GM12878 (cell line): ENCODE data around the gene CCDC9. TPM values are rescaled to one million over a fixed set of nuclear protein-coding genes. Genes with fewer than 3 reads are reported as not detected.

ENCODE experiments used
- BRCA1 ChIP-seq: IDR thresholded peaks from 2 replicates; pipeline ENCODE4 v1.6.1; 2011; ENCODE audit warnings: low read depth, low read length, improper control_type of control experiment
- CTCF ChIP-seq, 3 experiments: IDR thresholded peaks in 2 of 3; conservative IDR thresholded peaks in 1 of 3; 2 replicates each; pipeline ENCODE4 v1.5.1; 2011; ENCODE audit warnings: low read depth in 3 of 3, low read length in 3 of 3, mild to moderate bottlenecking in 3 of 3, control low read depth in 2 of 3, moderate library complexity in 2 of 3, inconsistent platforms in 1 of 3, mixed read lengths in 1 of 3; ENCODE audit not compliant: control insufficient read depth in 2 of 3, insufficient read depth in 1 of 3; ENCODE audit errors: extremely low read depth in 1 of 3
- E4F1 ChIP-seq: fragments of 450-650 bp; IDR thresholded peaks from 2 replicates; pipeline ENCODE4 v1.6.1; 2018; ENCODE audit warnings: borderline replicate concordance, mild to moderate bottlenecking; ENCODE audit not compliant: partially characterized antibody
- GABPA ChIP-seq: IDR thresholded peaks from 2 replicates; pipeline ENCODE4 v1.6.1; 2014; ENCODE audit warnings: antibody characterized with exemption, low read depth, mild to moderate bottlenecking, inconsistent platforms
- JUNB ChIP-seq: IDR thresholded peaks from 2 replicates; pipeline ENCODE4 v1.6.1; 2016; ENCODE audit warnings: antibody characterized with exemption, mild to moderate bottlenecking
- MAX ChIP-seq: IDR thresholded peaks from 2 replicates; pipeline ENCODE4 v1.6.1; 2012; ENCODE audit warnings: low read depth, low read length, improper control_type of control experiment
- MEF2B ChIP-seq: fragments of 450-650 bp; IDR thresholded peaks from 2 replicates; pipeline ENCODE4 v1.6.1; 2018; ENCODE audit warnings: mild to moderate bottlenecking, moderate library complexity; ENCODE audit not compliant: partially characterized antibody, poor library complexity, severe bottlenecking
- MTA3 ChIP-seq: IDR thresholded peaks from 2 replicates; pipeline ENCODE4 v1.6.1; 2012; ENCODE audit warnings: low read length, inconsistent platforms, borderline replicate concordance
- NFIC ChIP-seq: IDR thresholded peaks from 2 replicates; pipeline ENCODE4 v1.6.1; 2012; ENCODE audit warnings: low read depth, mild to moderate bottlenecking, inconsistent platforms, low read length, moderate library complexity
- NFXL1 ChIP-seq: fragments of 450-650 bp; IDR thresholded peaks from 2 replicates; pipeline ENCODE4 v1.6.1; 2017; ENCODE audit warnings: antibody characterized with exemption, mild to moderate bottlenecking, borderline replicate concordance
- NFYB ChIP-seq: IDR thresholded peaks from 2 replicates; pipeline ENCODE4 v1.6.1; 2011; ENCODE audit warnings: low read depth, mild to moderate bottlenecking, low read length, improper control_type of control experiment, moderate library complexity; ENCODE audit not compliant: insufficient read depth
- PAX8 ChIP-seq: fragments of 450-650 bp; IDR thresholded peaks from 2 replicates; pipeline ENCODE4 v1.6.1; 2017; ENCODE audit warnings: mild to moderate bottlenecking, moderate library complexity
- RELA ChIP-seq: fragments of 450-650 bp; IDR thresholded peaks from 2 replicates; pipeline ENCODE4 v1.8.0; 2014; ENCODE audit warnings: borderline replicate concordance; ENCODE audit not compliant: partially characterized antibody
- SIN3A ChIP-seq: IDR thresholded peaks from 2 replicates; pipeline ENCODE4 v1.6.1; 2012; ENCODE audit warnings: low read depth, low read length, improper control_type of control experiment
- ZBTB40 ChIP-seq: fragments of 450-650 bp; IDR thresholded peaks from 2 replicates; pipeline ENCODE4 v1.6.1; 2016; ENCODE audit warnings: mild to moderate bottlenecking, moderate library complexity, borderline replicate concordance
- polyA plus RNA-seq, 11 experiments: library from polyadenylated mRNA; depleted of rRNA in 4 of 11; unstranded in 6 of 11; stranded (reverse) in 5 of 11; fragments of >200 nt; fragmentation: Nextera tagmentation in 4 of 11; fragmentation: Illumina TruSeq in 1 of 11; extraction: Ambion mirVana in 4 of 11; extraction: Trizol in 1 of 11; gene quantifications; 1 replicate in 1 of 11; 2 replicates in 10 of 11; pipeline versions ENCODE4 v1.2.1 to v1.2.3, GENCODE V29; 2011 to 2016; ENCODE audit warnings: inconsistent platforms in 2 of 11, missing spikeins in 2 of 11, low read depth in 1 of 11
- total RNA-seq, 4 experiments: library from RNA; depleted of rRNA in 3 of 4; stranded (reverse); fragments of >200 nt in 3 of 4; fragmentation: Illumina TruSeq in 1 of 4; extraction: Trizol in 1 of 4; gene quantifications; 2 replicates each; pipeline versions ENCODE4 v1.2.1 to v1.2.3, GENCODE V29; 2013 to 2021
- TF ChIP-seq, protein P1 (sequence below): fragments of 450-650 bp; formaldehyde crosslinking; IDR thresholded peaks from 2 replicates; pipeline ENCODE4 v1.5.0; 2022; ENCODE audit warnings: mild to moderate bottlenecking, missing genetic modification characterization

The CCDC9 gene
- total and polyA plus RNA-seq, 10 of the 15 experiments (the other 5 are each of a cell fraction or from before 2014, with no cell fraction given), result 0.18 to 17.5 (median 7.1) TPM; not detected in 1

- peak; percentile 37 for TF ChIP-seq MEF2B
- TF ChIP-seq CTCF (IDR thresholded peaks at IDR 0.05 in 2 of 3, conservative IDR thresholded peaks at IDR 0.05 in 1 of 3; ENCODE audit: control insufficient read depth in 2 of 3, extremely low read depth in 1 of 3, insufficient read depth in 1 of 3, low read depth in 3 of 3, low read length in 3 of 3), result no peak
- TF ChIP-seq JUNB, result no peak
- no peak for TF ChIP-seq NFXL1
- no peak for TF ChIP-seq NFYB
- TF ChIP-seq MTA3, result no peak
- no peak for TF ChIP-seq PAX8
- TF ChIP-seq SIN3A, result no peak
- TF ChIP-seq, protein P1, sequence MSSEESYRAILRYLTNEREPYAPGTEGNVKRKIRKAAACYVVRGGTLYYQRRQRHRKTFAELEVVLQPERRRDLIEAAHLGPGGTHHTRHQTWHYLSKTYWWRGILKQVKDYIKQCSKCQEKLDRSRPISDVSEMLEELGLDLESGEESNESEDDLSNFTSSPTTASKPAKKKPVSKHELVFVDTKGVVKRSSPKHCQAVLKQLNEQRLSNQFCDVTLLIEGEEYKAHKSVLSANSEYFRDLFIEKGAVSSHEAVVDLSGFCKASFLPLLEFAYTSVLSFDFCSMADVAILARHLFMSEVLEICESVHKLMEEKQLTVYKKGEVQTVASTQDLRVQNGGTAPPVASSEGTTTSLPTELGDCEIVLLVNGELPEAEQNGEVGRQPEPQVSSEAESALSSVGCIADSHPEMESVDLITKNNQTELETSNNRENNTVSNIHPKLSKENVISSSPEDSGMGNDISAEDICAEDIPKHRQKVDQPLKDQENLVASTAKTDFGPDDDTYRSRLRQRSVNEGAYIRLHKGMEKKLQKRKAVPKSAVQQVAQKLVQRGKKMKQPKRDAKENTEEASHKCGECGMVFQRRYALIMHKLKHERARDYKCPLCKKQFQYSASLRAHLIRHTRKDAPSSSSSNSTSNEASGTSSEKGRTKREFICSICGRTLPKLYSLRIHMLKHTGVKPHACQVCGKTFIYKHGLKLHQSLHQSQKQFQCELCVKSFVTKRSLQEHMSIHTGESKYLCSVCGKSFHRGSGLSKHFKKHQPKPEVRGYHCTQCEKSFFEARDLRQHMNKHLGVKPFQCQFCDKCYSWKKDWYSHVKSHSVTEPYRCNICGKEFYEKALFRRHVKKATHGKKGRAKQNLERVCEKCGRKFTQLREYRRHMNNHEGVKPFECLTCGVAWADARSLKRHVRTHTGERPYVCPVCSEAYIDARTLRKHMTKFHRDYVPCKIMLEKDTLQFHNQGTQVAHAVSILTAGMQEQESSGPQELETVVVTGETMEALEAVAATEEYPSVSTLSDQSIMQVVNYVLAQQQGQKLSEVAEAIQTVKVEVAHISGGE, result no peak
- TF ChIP-seq BRCA1, result no peak
- TF ChIP-seq GABPA, result peak; percentile 93
- TF ChIP-seq MAX, result peak; percentile 89
- TF ChIP-seq ZBTB40, result peak; percentile 94
- TF ChIP-seq E4F1, result peak; percentile 63
- TF ChIP-seq RELA, result peak; percentile 90
- peak; percentile 18; the same call in 1 of the 2 replicates for TF ChIP-seq NFIC
Observed at GRCh38 chr19:47255879-47256692, at the start of gene CCDC9 (continued).
